Left lung (tissue), 10 donors: Measurements from ENCODE around the gene GCFC2. TPM values are rescaled to one million over a fixed set of nuclear protein-coding genes. Genes with fewer than 3 reads are reported as not detected.

Experiments
- ATAC-seq: fragments of 200-7000 bp; cut with Tn5 transposase; one replicate; pipeline ENCODE4 v1.9.1; 2020; ENCODE audit warnings: moderate library complexity
- DNase-seq, 4 donors: peaks; one replicate each; pipeline ENCODE4 v3.0.0-alpha.2; 2013 to 2020
- H3K27ac ChIP-seq, 2 donors: fragments of 200-600 bp; sonication (generic) in 1 of 2; one replicate each; pipeline versions ENCODE4 v1.5.0 to v1.8.0; 2020 to 2021
- H3K27me3 ChIP-seq, 2 donors: fragments of 200-600 bp; sonication (generic) in 1 of 2; one replicate each; pipeline versions ENCODE4 v1.5.0 to v1.8.0; 2020 to 2021
- H3K36me3 ChIP-seq, 2 donors: fragments of 200-600 bp; sonication (generic) in 1 of 2; one replicate each; pipeline versions ENCODE4 v1.5.0 to v1.8.0; 2020 to 2021
- H3K4me1 ChIP-seq, 2 donors: fragments of 200-600 bp; one replicate each; pipeline ENCODE4 v1.8.0; 2021
- H3K4me3 ChIP-seq, 2 donors: fragments of 200-600 bp; sonication (generic) in 1 of 2; one replicate each; pipeline versions ENCODE4 v1.5.0 to v1.8.0; 2020 to 2021; ENCODE audit warnings: mild to moderate bottlenecking in 1 of 2
- H3K9me3 ChIP-seq, 2 donors: fragments of 200-600 bp; sonication (generic) in 1 of 2; one replicate each; pipeline versions ENCODE4 v1.5.0 to v1.8.0; 2020 to 2021
- intact Hi-C, 2 donors: fragments of 100-400 bp; cut with DNase I; formaldehyde crosslinking; loops; one replicate each; pipeline versions ENCODE4 v1.11.2 to v1.14.2; 2022
- polyA plus RNA-seq, 6 donors: library from polyadenylated mRNA; unstranded; fragments of 120-200 nt; gene quantifications; one replicate each; pipeline ENCODE4 v1.2.1, GENCODE V29; 2013; ENCODE audit not compliant: insufficient read length in 6 of 6
- total RNA-seq, 2 donors: library from RNA; stranded (reverse); fragmentation: NEBNext Ultra II Directional; extraction: Animal tissue kit (Norgen Biotek cat#: 25700); gene quantifications; one replicate each; pipeline ENCODE4 v1.2.1, GENCODE V29; 2021
- TF ChIP-seq, protein P1 (sequence below), 2 donors: fragments of 200-600 bp; sonication (generic) in 1 of 2; IDR thresholded peaks; one replicate each; pipeline versions ENCODE4 v1.5.0 to v1.8.0; 2021; ENCODE audit warnings: antibody characterized with exemption in 2 of 2
- donor health status: DM: no; HTN: yes; CAD: no.
- donor health status: DM: no; HTN: no; CAD: no.

The GCFC2 gene
- total and polyA plus RNA-seq, 8 donors = 10.4 to 48.8 (median 45.2) TPM

DNA sequence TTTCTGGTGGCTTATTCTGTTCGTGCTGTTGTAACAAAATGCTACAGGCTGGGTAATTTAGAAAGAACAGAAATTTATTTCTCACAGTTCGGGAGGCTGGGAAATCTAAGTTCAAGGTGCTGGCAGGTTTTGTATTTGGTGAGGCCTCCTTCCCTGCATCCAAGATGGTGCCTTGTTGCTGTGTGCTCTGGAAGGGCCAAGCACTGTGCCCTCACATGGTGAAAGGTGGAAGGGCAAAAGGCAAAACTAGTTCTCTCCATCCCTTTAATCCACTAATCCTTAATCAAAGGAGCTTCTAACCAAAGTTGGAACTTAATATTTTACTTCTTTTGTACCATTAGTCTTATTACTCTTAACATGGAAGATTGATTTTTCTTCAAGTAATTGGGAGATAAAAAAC, 56.7 kb downstream of the GCFC2 start:
- Histone ChIP-seq H3K27ac (no peak overlapping the region), H3K36me3 (peaks cover 6 to 86% of the 10 kb centered on the region in 2 donors), H3K4me3 (no peak overlapping the region), H3K4me1 (peaks cover 0 to under 1% of the 10 kb centered on the region in 2 donors), H3K9me3 (peaks cover 0 to 4% of the 10 kb centered on the region in 2 donors), H3K27me3 (no peaks in the 10 kb centered on the region)
- DNase-seq (no peak), ATAC-seq (no peak)
- intact Hi-C loops = no loop called here
- TF ChIP-seq, protein P1, sequence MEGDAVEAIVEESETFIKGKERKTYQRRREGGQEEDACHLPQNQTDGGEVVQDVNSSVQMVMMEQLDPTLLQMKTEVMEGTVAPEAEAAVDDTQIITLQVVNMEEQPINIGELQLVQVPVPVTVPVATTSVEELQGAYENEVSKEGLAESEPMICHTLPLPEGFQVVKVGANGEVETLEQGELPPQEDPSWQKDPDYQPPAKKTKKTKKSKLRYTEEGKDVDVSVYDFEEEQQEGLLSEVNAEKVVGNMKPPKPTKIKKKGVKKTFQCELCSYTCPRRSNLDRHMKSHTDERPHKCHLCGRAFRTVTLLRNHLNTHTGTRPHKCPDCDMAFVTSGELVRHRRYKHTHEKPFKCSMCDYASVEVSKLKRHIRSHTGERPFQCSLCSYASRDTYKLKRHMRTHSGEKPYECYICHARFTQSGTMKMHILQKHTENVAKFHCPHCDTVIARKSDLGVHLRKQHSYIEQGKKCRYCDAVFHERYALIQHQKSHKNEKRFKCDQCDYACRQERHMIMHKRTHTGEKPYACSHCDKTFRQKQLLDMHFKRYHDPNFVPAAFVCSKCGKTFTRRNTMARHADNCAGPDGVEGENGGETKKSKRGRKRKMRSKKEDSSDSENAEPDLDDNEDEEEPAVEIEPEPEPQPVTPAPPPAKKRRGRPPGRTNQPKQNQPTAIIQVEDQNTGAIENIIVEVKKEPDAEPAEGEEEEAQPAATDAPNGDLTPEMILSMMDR (IDR thresholded peaks at IDR 0.05) = no peak

DNA sequence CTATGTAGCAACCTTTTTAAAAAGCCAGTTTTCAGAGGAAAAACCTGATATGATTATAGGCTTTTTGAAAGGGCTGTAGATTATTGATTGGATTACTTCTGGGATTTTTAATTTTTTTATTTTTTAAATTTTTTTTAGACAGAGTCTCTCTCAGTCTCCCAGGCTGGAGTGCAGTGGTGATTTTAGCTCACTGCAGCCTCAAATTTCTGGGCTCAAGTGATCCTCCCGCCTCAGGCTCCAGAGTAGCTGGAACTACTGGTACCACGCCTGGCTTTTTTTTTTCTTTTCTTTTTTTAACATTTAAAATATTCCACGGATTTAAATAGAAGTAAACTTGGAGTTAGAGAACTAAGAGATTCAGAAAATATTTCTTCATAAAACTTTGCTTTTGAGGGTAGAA, 62.9 kb downstream of the GCFC2 start:
- Histone ChIP-seq H3K27ac (no peak overlapping the region), H3K36me3 (peaks cover 0 to 38% of the 10 kb centered on the region in 2 donors), H3K9me3 (no peaks in the 10 kb centered on the region), H3K27me3 (no peaks in the 10 kb centered on the region), H3K4me1 (peaks cover 4 to 25% of the 10 kb centered on the region in 2 donors), H3K4me3 (peak overlapping the region; percentile 69 to 86)
- DNase-seq = no peak
- intact Hi-C loops = no loop called here
- TF ChIP-seq, protein P1 (IDR thresholded peaks at IDR 0.05) = no peak
- no peak for ATAC-seq

- Histone ChIP-seq H3K4me3 (peak within 1 kb of the TSS; percentile 69 to 86), H3K27ac (peak within 1 kb of the TSS; percentile 55 to 83), H3K9me3 (no peaks in the 10 kb centered on the region), H3K4me1 (peaks cover 4 to 25% of the 10 kb centered on the region in 2 donors), H3K36me3 (peaks cover 0 to 29% of the 10 kb centered on the region in 2 donors), H3K27me3 (no peaks in the 10 kb centered on the region)
- intact Hi-C loops = no loop called here
- TF ChIP-seq, protein P1 (IDR thresholded peaks at IDR 0.05) = no peak
- DNase-seq (peak; percentile 83 to 91 (median 91)), ATAC-seq (peak; percentile 99)
These were observed 63.9 kb downstream of the GCFC2 start, which contains the start of gene MRPL19 for GRCh38 chr2:75646583-75647425. Gene MRPL19, plus strand, starts transcription at chr2:75646783. Its CDS starts 25 bp downstream, at chr2:75646808.

DNA sequence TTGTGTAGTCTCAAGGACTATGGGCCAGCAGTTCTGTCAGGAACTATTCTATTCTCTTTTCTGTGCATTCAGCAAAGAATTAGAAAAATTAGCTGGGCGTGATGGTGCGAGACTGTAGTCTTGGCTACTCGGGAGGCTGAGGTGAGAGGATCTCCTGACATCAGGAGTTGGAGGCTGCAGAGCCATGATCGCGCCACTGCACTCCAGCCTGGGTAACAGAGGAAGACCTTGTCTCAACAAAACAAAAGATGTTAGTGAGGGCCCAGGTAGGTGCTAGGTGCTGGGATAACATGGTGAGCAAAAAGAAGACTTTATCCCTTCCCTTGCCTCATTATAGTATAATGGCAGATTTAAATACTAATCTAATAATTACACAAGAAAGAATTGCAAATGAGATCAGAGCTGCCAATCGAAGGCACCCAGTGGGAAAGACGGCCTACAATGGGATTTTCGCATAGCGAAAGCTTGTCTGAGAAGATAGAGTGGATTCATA, 64.6 kb downstream of the GCFC2 start:
- Histone ChIP-seq H3K36me3 (peaks cover 0 to 22% of the 10 kb centered on the region in 2 donors), H3K27ac (peak overlapping the region; percentile 55 to 83), H3K27me3 (no peaks in the 10 kb centered on the region), H3K4me3 (peak overlapping the region; percentile 69 to 86), H3K4me1 (peaks cover 8 to 25% of the 10 kb centered on the region in 2 donors), H3K9me3 (no peaks in the 10 kb centered on the region)
- DNase-seq = no peak
- ATAC-seq = no peak
- TF ChIP-seq, protein P1 (IDR thresholded peaks at IDR 0.05) = no peak
- intact Hi-C loops = no loop called here

DNA sequence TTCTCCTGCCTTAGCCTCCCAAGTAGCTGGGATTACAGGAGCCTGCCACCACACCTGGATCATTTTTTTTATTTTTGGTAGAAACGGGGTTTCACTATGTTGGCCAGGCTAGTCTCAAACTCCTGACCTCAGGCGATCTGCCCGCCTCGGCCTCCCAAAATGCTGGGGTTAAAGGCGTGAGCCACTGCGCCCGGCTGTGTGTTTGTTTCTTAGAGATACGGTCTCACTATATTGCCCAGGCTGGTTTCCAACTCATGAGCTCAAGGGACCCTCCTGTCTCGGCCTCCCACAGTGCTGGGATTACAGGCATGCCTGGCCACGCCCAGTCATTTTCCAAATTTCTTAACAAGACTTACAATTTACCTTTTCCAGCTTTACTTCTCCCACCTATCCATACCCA, 65.1 kb downstream of the GCFC2 start:
- Histone ChIP-seq H3K4me3 (no peak overlapping the region), H3K27me3 (no peaks in the 10 kb centered on the region), H3K36me3 (peaks cover 0 to 17% of the 10 kb centered on the region in 2 donors), H3K4me1 (peaks cover 12 to 29% of the 10 kb centered on the region in 2 donors), H3K27ac (no peak overlapping the region), H3K9me3 (no peaks in the 10 kb centered on the region)
- peak in 1 of 4 donors; percentile 44 for DNase-seq
- ATAC-seq = no peak
- TF ChIP-seq, protein P1 (IDR thresholded peaks at IDR 0.05) = no peak
- intact Hi-C loops = no loop called here
